Mesothelial cell of epicardium (in vitro differentiated cells): ENCODE measurements around the gene LRCH4. TPM values are rescaled to one million over a fixed set of nuclear protein-coding genes. Genes with fewer than 3 reads are reported as not detected.
A peak's percentile ranks its signal among the peaks of the same experiment; 100 is the strongest.

Source experiments
- DNase-seq, 2 experiments: peaks; one replicate each; pipeline ENCODE4 v3.0.0; 2021; ENCODE audit warnings: low spot score in 2 of 2; ENCODE audit not compliant: unreplicated experiment in 2 of 2
- H3K27ac Mint-ChIP-seq: 2 replicates; pipeline ENCODE4 v1.8.0; 2021; ENCODE audit warnings: mixed read lengths
- H3K27me3 Mint-ChIP-seq: 2 replicates; pipeline ENCODE4 v1.8.0; 2021; ENCODE audit warnings: low read depth, mixed read lengths
- H3K36me3 Mint-ChIP-seq: 2 replicates; pipeline ENCODE4 v1.8.0; 2021; ENCODE audit warnings: mixed read lengths
- H3K4me1 Mint-ChIP-seq: 2 replicates; pipeline ENCODE4 v1.8.0; 2021; ENCODE audit warnings: mixed read lengths
- H3K4me3 Mint-ChIP-seq: 2 replicates; pipeline ENCODE4 v1.8.0; 2021; ENCODE audit warnings: mild to moderate bottlenecking, moderate library complexity, mixed read lengths
- H3K9me3 Mint-ChIP-seq: 2 replicates; pipeline ENCODE4 v1.8.0; 2021; ENCODE audit warnings: mixed read lengths
- total RNA-seq: library from RNA; stranded (reverse); gene quantifications from 3 replicates; pipeline ENCODE4 v1.2.1, GENCODE V29; 2021
- TF ChIP-seq, protein P1 (sequence below): fragments of 200-600 bp; sonication (generic); IDR thresholded peaks from one replicate; pipeline ENCODE4 v1.5.0; 2021; ENCODE audit warnings: antibody characterized with exemption; ENCODE audit not compliant: unreplicated experiment

Gene LRCH4
- total RNA-seq, 1 donor from 2014 or later = 127 TPM

DNA sequence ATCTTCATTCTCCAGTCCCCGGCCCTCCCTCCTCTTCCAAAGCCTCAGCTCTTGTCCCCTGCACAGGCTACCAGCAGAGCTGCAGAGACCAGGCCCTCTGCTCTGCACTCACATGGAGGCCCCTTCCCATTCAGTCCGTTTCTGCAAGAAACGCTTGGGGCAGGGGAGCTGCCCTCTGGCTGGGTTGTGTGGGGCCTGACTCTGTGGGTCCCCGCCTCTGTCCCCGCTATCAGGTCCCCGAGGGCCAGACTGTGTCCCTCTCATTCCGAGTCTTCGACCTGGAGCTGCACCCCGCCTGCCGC, 17.7 kb upstream of the LRCH4 start:
- Mint-ChIP-seq H3K4me1 (peaks cover 43% of the 10 kb centered on the region), H3K36me3 (peaks cover 12% of the 10 kb centered on the region), H3K27ac (peak overlapping the region; percentile 99), H3K27me3 (no peaks in the 10 kb centered on the region), H3K4me3 (peak overlapping the region; percentile 82), H3K9me3 (no peaks in the 10 kb centered on the region)
- DNase-seq = peak in 1 of 2 experiments; percentile 59
- TF ChIP-seq, protein P1, sequence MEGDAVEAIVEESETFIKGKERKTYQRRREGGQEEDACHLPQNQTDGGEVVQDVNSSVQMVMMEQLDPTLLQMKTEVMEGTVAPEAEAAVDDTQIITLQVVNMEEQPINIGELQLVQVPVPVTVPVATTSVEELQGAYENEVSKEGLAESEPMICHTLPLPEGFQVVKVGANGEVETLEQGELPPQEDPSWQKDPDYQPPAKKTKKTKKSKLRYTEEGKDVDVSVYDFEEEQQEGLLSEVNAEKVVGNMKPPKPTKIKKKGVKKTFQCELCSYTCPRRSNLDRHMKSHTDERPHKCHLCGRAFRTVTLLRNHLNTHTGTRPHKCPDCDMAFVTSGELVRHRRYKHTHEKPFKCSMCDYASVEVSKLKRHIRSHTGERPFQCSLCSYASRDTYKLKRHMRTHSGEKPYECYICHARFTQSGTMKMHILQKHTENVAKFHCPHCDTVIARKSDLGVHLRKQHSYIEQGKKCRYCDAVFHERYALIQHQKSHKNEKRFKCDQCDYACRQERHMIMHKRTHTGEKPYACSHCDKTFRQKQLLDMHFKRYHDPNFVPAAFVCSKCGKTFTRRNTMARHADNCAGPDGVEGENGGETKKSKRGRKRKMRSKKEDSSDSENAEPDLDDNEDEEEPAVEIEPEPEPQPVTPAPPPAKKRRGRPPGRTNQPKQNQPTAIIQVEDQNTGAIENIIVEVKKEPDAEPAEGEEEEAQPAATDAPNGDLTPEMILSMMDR = no peak

GRCh38 chr7:100602889-100603725, 17.2 kb upstream of the LRCH4 start:
- TF ChIP-seq, protein P1 = no peak
- peak; percentile 77 to 86 for DNase-seq
- H3K9me3 Mint-ChIP-seq = no peaks in the 10 kb centered on the region
- peak overlapping the region; percentile 99 for H3K27ac Mint-ChIP-seq
- peak overlapping the region; percentile 82 for H3K4me3 Mint-ChIP-seq
- H3K27me3 Mint-ChIP-seq = no peaks in the 10 kb centered on the region
- H3K36me3 Mint-ChIP-seq = peaks cover 12% of the 10 kb centered on the region
- peaks cover 47% of the 10 kb centered on the region for H3K4me1 Mint-ChIP-seq

- peaks cover 14% of the 10 kb centered on the region for H3K36me3 Mint-ChIP-seq
- TF ChIP-seq, protein P1 = no peak
- no peaks in the 10 kb centered on the region for H3K9me3 Mint-ChIP-seq
- DNase-seq = no peak
- H3K27ac Mint-ChIP-seq = peak overlapping the region; percentile 34
- H3K4me3 Mint-ChIP-seq = peak overlapping the region; percentile 44
- H3K27me3 Mint-ChIP-seq = no peaks in the 10 kb centered on the region
- H3K4me1 Mint-ChIP-seq = peaks cover 42% of the 10 kb centered on the region
These were observed 14.8 kb upstream of the LRCH4 start for GRCh38 chr7:100600730-100601038.

DNA sequence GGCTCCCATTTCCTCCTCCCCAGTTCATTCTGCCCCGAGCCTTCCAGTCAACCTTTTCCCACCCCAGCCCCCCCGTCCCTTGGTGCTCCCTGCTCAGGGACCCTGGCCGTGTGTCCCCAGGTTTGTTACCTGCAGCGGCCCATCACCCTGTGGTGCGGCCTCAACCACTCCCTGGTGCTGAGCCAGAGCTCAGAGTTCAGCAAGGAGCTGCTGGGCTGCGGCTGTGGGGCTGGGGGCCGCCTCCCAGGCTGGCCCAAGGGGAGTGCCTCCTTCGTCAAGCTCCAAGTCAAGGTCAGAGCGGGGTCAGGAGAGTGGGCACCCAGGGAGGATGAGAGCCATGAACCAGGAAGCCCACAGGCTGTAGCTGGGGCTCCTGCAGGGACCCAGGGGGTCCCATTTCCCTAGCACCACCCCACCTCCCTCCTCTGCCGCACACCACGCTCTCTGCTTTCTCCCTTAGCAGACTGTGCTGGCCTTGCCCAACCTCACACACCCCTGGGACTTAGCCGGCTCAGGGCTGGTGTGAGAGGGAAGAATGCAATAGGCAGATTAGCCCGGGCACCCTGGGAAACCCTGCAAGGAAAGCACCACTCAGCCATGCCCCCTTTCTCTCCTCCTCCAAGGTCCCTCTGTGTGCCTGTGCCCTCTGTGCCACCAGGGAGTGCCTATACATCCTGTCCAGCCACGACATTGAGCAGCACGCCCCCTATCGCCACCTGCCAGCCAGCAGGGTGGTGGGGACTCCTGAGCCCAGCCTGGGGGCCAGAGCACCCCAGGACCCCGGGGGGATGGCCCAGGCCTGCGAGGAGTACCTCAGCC, 14.2 kb upstream of the LRCH4 start:
- TF ChIP-seq, protein P1 = no peak
- Mint-ChIP-seq H3K9me3 (no peaks in the 10 kb centered on the region), H3K27ac (peak overlapping the region; percentile 59), H3K36me3 (peaks cover 18% of the 10 kb centered on the region), H3K4me1 (peaks cover 37% of the 10 kb centered on the region), H3K4me3 (peak overlapping the region; percentile 44), H3K27me3 (no peaks in the 10 kb centered on the region)
- DNase-seq = no peak

DNA sequence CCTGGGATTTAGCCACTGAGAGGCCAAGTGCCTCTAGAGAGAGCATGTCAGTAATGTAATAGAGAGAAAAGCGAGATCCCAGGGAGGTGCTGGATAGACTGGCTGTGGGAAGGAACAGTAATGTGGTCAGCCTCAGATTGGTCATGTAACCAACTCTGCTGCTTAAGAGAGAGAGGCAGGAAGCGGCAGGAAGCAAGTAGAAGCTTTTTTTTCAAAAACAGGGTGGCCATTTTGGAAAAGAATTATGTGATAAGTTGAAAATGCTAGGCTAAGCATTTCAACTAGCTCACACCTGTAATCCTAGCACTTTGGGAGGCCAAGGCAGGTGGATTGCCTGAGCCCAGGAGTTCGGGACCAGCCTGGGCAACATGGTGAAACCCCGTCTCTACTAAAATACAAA, 12.5 kb upstream of the LRCH4 start:
- H3K27ac Mint-ChIP-seq = peak overlapping the region; percentile 84
- TF ChIP-seq, protein P1 = no peak
- no peak for DNase-seq
- H3K36me3 Mint-ChIP-seq = peaks cover 25% of the 10 kb centered on the region
- no peak overlapping the region for H3K4me3 Mint-ChIP-seq
- no peaks in the 10 kb centered on the region for H3K27me3 Mint-ChIP-seq
- H3K9me3 Mint-ChIP-seq = no peaks in the 10 kb centered on the region
- H3K4me1 Mint-ChIP-seq = peaks cover 31% of the 10 kb centered on the region
